ENCODE results near the gene MOV10. TPM values are rescaled to one million over a fixed set of nuclear protein-coding genes. Genes with fewer than 3 reads are reported as not detected.

Gene MOV10
- total and polyA plus RNA-seq, 2 of the 8 experiments (the other 6 are each of a cell fraction or from before 2014, with no cell fraction given) = 57.3 to 109 TPM

GRCh38 chr1:112687361-112687760 lies 12.9 kb downstream of the MOV10 start (continued):
- TF ChIP-seq BACH1 (IDR thresholded peaks at IDR 0.05; ENCODE audit: low read length) (no peak), HDAC6 (IDR thresholded peaks at IDR 0.05; ENCODE audit: low read depth, low read length) (no peak), EP300 (IDR thresholded peaks at IDR 0.05; ENCODE audit: borderline replicate concordance in 1 of 2, low read depth in 2 of 2, low read length in 2 of 2) (no peak)
